Upper lobe of right lung (tissue), 1 donor: ENCODE data around the gene PLOD3. TPM values are rescaled to one million over a fixed set of nuclear protein-coding genes. Genes with fewer than 3 reads are reported as not detected.
A peak's percentile ranks its signal among the peaks of the same experiment; 100 is the strongest.

Source experiments
- ATAC-seq: fragments of 200-7000 bp; cut with Tn5 transposase; one replicate; pipeline ENCODE4 v1.9.1; 2020; ENCODE audit warnings: mild to moderate bottlenecking, moderate library complexity
- DNase-seq: peaks from one replicate; pipeline ENCODE4 v3.0.0-alpha.2; 2020
- H3K27ac ChIP-seq: fragments of 200-600 bp; one replicate; pipeline ENCODE4 v1.8.0; 2022
- H3K27me3 ChIP-seq: fragments of 200-600 bp; one replicate; pipeline ENCODE4 v1.8.0; 2022; ENCODE audit warnings: mild to moderate bottlenecking
- H3K36me3 ChIP-seq: fragments of 200-600 bp; one replicate; pipeline ENCODE4 v1.8.0; 2022
- H3K4me1 ChIP-seq: fragments of 200-600 bp; one replicate; pipeline ENCODE4 v1.8.0; 2022
- H3K4me3 ChIP-seq: fragments of 200-600 bp; one replicate; pipeline ENCODE4 v1.8.0; 2022; ENCODE audit warnings: mild to moderate bottlenecking
- H3K9me3 ChIP-seq: fragments of 200-600 bp; one replicate; pipeline ENCODE4 v1.8.0; 2022
- intact Hi-C: fragments of 100-400 bp; cut with DNase I; formaldehyde crosslinking; loops from one replicate; pipeline ENCODE4 v1.11.0; 2022
- total RNA-seq: library from RNA; stranded (reverse); fragmentation: NEBNext Ultra II Directional; extraction: Animal tissue kit (Norgen Biotek cat#: 25700); gene quantifications from one replicate; pipeline ENCODE4 v1.2.1, GENCODE V29; 2021
- TF ChIP-seq, protein P1 (sequence below): fragments of 200-600 bp; IDR thresholded peaks from one replicate; pipeline ENCODE4 v1.8.0; 2022; ENCODE audit warnings: antibody characterized with exemption
- donor health status: DM: no; HTN: yes; CAD: no; lungs with severe emphysema.

PLOD3 gene
- total RNA-seq, 1 donor from 2014 or later, result 82.1 TPM

DNA sequence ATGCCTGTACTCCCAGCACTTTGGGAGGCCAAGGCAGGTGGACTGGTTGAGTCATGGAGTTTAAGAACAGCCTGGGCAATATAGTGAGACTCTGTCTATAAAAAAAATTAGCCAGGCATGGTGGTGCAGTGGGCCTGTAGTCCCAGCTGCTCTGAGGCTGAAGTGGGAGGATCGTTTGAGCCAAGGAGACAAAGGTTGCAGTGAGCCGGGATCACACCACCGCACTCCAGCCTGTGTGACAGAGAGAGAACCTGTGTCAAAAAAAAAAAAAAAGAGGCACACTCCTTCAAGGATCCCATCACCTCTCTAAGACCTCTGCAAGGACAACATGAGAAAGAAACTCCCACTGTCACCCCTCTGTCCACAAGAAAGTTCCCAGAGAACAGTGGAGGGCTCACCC, 41.7 kb downstream of the PLOD3 start:
- Histone ChIP-seq H3K4me3 (no peak overlapping the region), H3K9me3 (no peaks in the 10 kb centered on the region), H3K4me1 (peaks cover 17% of the 10 kb centered on the region), H3K36me3 (no peaks in the 10 kb centered on the region), H3K27ac (no peak overlapping the region), H3K27me3 (peaks cover 100% of the 10 kb centered on the region)
- ATAC-seq, result no peak
- no peak for DNase-seq
- intact Hi-C loops, result no loop called here
- TF ChIP-seq, protein P1, sequence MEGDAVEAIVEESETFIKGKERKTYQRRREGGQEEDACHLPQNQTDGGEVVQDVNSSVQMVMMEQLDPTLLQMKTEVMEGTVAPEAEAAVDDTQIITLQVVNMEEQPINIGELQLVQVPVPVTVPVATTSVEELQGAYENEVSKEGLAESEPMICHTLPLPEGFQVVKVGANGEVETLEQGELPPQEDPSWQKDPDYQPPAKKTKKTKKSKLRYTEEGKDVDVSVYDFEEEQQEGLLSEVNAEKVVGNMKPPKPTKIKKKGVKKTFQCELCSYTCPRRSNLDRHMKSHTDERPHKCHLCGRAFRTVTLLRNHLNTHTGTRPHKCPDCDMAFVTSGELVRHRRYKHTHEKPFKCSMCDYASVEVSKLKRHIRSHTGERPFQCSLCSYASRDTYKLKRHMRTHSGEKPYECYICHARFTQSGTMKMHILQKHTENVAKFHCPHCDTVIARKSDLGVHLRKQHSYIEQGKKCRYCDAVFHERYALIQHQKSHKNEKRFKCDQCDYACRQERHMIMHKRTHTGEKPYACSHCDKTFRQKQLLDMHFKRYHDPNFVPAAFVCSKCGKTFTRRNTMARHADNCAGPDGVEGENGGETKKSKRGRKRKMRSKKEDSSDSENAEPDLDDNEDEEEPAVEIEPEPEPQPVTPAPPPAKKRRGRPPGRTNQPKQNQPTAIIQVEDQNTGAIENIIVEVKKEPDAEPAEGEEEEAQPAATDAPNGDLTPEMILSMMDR, result no peak

DNA sequence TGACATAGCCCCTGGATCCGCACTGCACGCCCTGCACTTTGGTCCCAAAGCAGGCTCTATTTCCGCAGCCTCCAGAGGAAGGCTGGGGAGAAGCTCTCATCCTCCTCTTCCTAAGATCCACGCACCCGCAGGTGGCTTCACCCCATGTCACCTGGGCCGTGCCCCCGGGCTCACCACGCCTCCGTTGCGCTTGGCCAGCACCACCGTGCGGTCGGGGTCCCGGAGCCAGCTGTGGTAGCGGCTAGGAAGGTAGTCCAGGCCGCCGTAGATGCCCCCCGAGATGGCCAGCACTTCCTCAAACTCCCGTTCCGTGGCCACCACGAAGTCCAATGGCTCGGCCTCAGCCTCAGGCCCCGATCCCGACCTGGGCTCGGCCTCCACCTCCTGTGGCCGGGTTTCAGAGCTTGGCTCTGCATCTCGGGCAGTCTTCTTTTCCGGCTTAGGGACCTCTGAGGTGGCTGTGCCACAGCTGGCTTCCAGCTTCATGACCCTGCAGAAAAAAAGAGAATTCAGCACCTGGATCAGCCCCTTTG, 43.0 kb downstream of the PLOD3 start:
- H3K4me1 ChIP-seq, result peaks cover 25% of the 10 kb centered on the region
- H3K9me3 ChIP-seq, result no peaks in the 10 kb centered on the region
- no peak for ATAC-seq
- TF ChIP-seq, protein P1, result no peak
- no peak overlapping the region for H3K27ac ChIP-seq
- H3K27me3 ChIP-seq, result peaks cover 100% of the 10 kb centered on the region
- intact Hi-C loops, result no loop called here
- no peak for DNase-seq
- H3K36me3 ChIP-seq, result no peaks in the 10 kb centered on the region
- no peak overlapping the region for H3K4me3 ChIP-seq

DNA sequence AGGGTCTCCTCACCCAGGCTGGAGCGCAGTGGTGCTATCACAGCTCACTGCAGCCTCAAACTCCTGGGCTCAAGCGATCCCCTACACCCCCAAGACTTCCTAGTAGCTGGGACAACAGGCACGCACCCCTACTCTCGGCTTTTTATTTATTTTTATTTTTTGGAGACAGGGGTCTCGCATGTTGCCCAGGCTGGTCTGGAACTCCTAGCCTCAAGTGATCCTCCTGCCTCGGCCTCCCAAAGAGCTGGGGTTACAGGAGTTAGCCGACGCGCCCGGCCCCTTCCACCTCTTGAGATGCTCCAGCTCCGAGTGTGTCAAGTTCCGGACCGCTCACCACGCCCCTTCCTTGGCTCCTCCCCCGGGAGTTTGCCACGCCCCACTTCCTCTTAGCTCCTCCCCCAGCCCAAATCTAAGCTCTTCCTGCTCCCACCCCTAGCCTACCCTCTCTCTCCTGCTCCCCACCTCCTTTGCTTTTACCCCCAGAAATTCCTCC, 43.6 kb downstream of the PLOD3 start:
- Histone ChIP-seq H3K4me3 (no peak overlapping the region), H3K27ac (no peak overlapping the region), H3K36me3 (no peaks in the 10 kb centered on the region), H3K27me3 (peaks cover 100% of the 10 kb centered on the region), H3K9me3 (no peaks in the 10 kb centered on the region), H3K4me1 (peaks cover 25% of the 10 kb centered on the region)
- intact Hi-C loops, result no loop called here
- TF ChIP-seq, protein P1, result no peak
- no peak for DNase-seq
- ATAC-seq, result peak; percentile 58

DNA sequence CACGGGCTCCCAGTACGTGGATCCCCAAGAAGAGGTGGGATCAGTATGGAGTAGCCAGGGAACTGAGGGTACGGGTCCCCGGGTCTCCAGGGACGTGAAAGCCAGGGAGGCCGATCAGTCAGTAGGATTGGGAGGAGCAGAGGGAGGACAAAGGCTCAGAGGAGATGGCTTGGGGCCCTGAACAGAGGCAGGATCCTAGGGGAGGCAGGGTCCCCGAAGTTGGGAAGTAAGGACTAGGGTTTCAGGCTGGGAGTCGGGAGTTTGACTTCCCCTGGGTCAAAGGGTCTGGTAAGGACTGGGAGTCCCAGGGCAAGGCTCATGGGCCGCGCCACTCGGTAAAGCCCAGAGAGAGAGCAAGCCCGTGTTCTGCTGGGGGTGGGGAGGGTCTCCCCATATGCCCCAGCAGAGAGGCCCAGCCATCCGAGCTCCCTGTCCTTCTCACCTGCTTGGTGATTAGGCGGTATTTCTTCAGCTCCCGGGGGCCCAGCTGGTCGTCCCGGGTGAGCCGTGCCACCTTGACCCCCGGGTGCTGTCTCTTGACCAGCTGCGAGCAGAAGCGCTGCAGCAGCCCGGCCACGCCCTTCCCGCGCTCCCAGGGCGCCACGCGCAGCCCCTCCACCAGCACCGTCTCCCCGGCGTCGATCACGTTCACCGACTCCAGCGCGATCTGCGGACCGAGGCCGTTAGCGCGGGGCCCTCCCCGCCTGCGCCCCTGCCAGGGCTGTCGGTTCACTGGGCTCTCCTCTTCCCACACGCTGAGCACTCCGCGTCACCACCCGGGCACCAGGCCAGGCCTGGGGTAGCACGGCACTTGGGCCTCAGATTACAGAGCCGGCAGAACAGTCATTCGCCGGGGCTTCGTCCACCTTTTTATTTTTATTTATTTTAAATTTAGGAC, 44.3 kb downstream of the PLOD3 start:
- TF ChIP-seq, protein P1, result no peak
- DNase-seq, result peak; percentile 91
- Histone ChIP-seq H3K36me3 (no peaks in the 10 kb centered on the region), H3K4me3 (no peak overlapping the region), H3K27ac (no peak overlapping the region), H3K4me1 (peaks cover 25% of the 10 kb centered on the region), H3K9me3 (no peaks in the 10 kb centered on the region), H3K27me3 (peaks cover 100% of the 10 kb centered on the region)
- intact Hi-C loops, result no loop called here
- peak; percentile 67 for ATAC-seq

- Histone ChIP-seq H3K36me3 (no peaks in the 10 kb centered on the region), H3K9me3 (no peaks in the 10 kb centered on the region), H3K27ac (no peak overlapping the region), H3K4me1 (peaks cover 25% of the 10 kb centered on the region), H3K27me3 (peaks cover 100% of the 10 kb centered on the region), H3K4me3 (no peak overlapping the region)
- ATAC-seq (no peak), DNase-seq (no peak)
- TF ChIP-seq, protein P1, result no peak
- intact Hi-C loops, result no loop called here
These were observed 45.2 kb downstream of the PLOD3 start for GRCh38 chr7:101172005-101172853.
